CD14-positive monocyte (primary cell): ENCODE measurements around the gene MACO1. TPM values are rescaled to one million over a fixed set of nuclear protein-coding genes. Genes with fewer than 3 reads are reported as not detected.

Experiments
- DNase-seq, 3 donors: peaks; one replicate each; pipeline ENCODE4 v3.0.0-alpha.2; 2011 to 2022
- H2AFZ ChIP-seq: 2 replicates; pipeline ENCODE4 v1.6.0; 2012; ENCODE audit warnings: mild to moderate bottlenecking, low read depth, low read length, inconsistent platforms; ENCODE audit not compliant: insufficient read depth, poor library complexity, severe bottlenecking
- H3K27ac ChIP-seq, 2 donors: 1 replicate in 1 of 2; 2 replicates in 1 of 2; pipeline ENCODE4 v1.5.1; 2012 to 2013; ENCODE audit warnings: low read length in 2 of 2, control low read depth in 1 of 2, inconsistent platforms in 1 of 2, low read depth in 1 of 2, mild to moderate bottlenecking in 1 of 2
- H3K27me3 ChIP-seq, 2 donors: one replicate each; pipeline versions ENCODE4 v1.6.0 to v1.6.1; 2011 to 2013; ENCODE audit warnings: low read length in 2 of 2; ENCODE audit not compliant: control insufficient read depth in 2 of 2, insufficient read depth in 2 of 2
- H3K36me3 ChIP-seq, 2 donors: replicated peaks in 1 of 2; 1 replicate in 1 of 2; 2 replicates in 1 of 2; pipeline versions ENCODE4 v1.5.1 to v1.6.1; 2012 to 2013; ENCODE audit warnings: low read length in 2 of 2, control low read depth in 1 of 2, inconsistent platforms in 1 of 2, mild to moderate bottlenecking in 1 of 2; ENCODE audit not compliant: insufficient read depth in 2 of 2, control insufficient read depth in 1 of 2
- H3K4me1 ChIP-seq, 2 donors: 1 replicate in 1 of 2; 2 replicates in 1 of 2; pipeline versions ENCODE4 v1.5.1 to v1.6.1; 2012 to 2013; ENCODE audit warnings: low read length in 2 of 2, control low read depth in 1 of 2, inconsistent platforms in 1 of 2, mild to moderate bottlenecking in 1 of 2, moderate library complexity in 1 of 2; ENCODE audit not compliant: insufficient read depth in 2 of 2, control insufficient read depth in 1 of 2
- H3K4me2 ChIP-seq: replicated peaks from 2 replicates; pipeline ENCODE3; 2012; ENCODE audit warnings: low read length, moderate library complexity, mild to moderate bottlenecking; ENCODE audit not compliant: poor library complexity, severe bottlenecking; ENCODE audit errors: extremely low read depth
- H3K4me3 ChIP-seq, 3 experiments: fragments of 200-600 bp in 1 of 3; sonication (generic) in 1 of 3; replicated peaks in 1 of 3; 1 replicate in 2 of 3; 2 replicates in 1 of 3; pipeline ENCODE4 v1.5.1; 2011 to 2013; ENCODE audit warnings: low read length in 3 of 3, mild to moderate bottlenecking in 3 of 3, control low read depth in 2 of 3, low read depth in 2 of 3, inconsistent platforms in 1 of 3, moderate library complexity in 1 of 3
- H3K79me2 ChIP-seq: 2 replicates; pipeline ENCODE4 v1.6.0; 2012; ENCODE audit warnings: mild to moderate bottlenecking, control low read depth, inconsistent platforms, low read length, moderate library complexity; ENCODE audit not compliant: insufficient read depth
- H3K9ac ChIP-seq: 2 replicates; pipeline ENCODE4 v1.6.0; 2017; ENCODE audit warnings: low read length, mild to moderate bottlenecking; ENCODE audit not compliant: insufficient read depth, poor library complexity, severe bottlenecking
- H3K9me3 ChIP-seq, 2 donors: replicated peaks in 1 of 2; 1 replicate in 1 of 2; 2 replicates in 1 of 2; pipeline versions ENCODE4 v1.5.1 to v1.6.1; 2012 to 2013; ENCODE audit warnings: low read length in 2 of 2, control low read depth in 1 of 2; ENCODE audit not compliant: control insufficient read depth in 1 of 2, insufficient read depth in 1 of 2
- H4K20me1 ChIP-seq: 2 replicates; pipeline ENCODE4 v1.6.0; 2012; ENCODE audit warnings: mild to moderate bottlenecking, low read length, control low read depth, moderate library complexity; ENCODE audit not compliant: insufficient read depth
- H3K27ac Mint-ChIP-seq, 7 donors: one replicate each; pipeline ENCODE4 v1.8.0; 2020; ENCODE audit warnings: mild to moderate bottlenecking in 7 of 7, mixed read lengths in 7 of 7, moderate library complexity in 6 of 7, inconsistent platforms in 2 of 7
- H3K27me3 Mint-ChIP-seq, 3 donors: one replicate each; pipeline ENCODE4 v1.8.0; 2021 to 2022; ENCODE audit warnings: low read depth in 3 of 3, mild to moderate bottlenecking in 3 of 3, mixed read lengths in 3 of 3, moderate library complexity in 3 of 3, inconsistent platforms in 1 of 3
- H3K36me3 Mint-ChIP-seq, 2 donors: one replicate each; pipeline ENCODE4 v1.8.0; 2020; ENCODE audit warnings: mixed read lengths in 2 of 2, inconsistent platforms in 1 of 2, mild to moderate bottlenecking in 1 of 2
- H3K4me1 Mint-ChIP-seq: one replicate; pipeline ENCODE4 v1.8.0; 2020; ENCODE audit warnings: mild to moderate bottlenecking, mixed read lengths
- H3K4me3 Mint-ChIP-seq, 2 donors: one replicate each; pipeline ENCODE4 v1.8.0; 2020; ENCODE audit warnings: mild to moderate bottlenecking in 2 of 2, mixed read lengths in 2 of 2, moderate library complexity in 1 of 2
- H3K9me3 Mint-ChIP-seq, 7 donors: one replicate each; pipeline ENCODE4 v1.8.0; 2020 to 2022; ENCODE audit warnings: mixed read lengths in 7 of 7, mild to moderate bottlenecking in 6 of 7, moderate library complexity in 6 of 7, inconsistent platforms in 2 of 7
- CTCF ChIP-seq: fragments of 200-600 bp; IDR thresholded peaks from one replicate; pipeline ENCODE4 v1.8.0; 2022; ENCODE audit warnings: antibody characterized with exemption, mild to moderate bottlenecking
- WGBS: methylation state at CpG from one replicate; pipeline ENCODE4 v1.1.5; 2013; ENCODE audit warnings: missing lambda C conversion rate; ENCODE audit not compliant: insufficient coverage; 5-methylcytosine and 5-hydroxymethylcytosine counted together
- intact Hi-C, 2 donors: fragments of 100-400 bp; cut with micrococcal nuclease; formaldehyde crosslinking; loops; one replicate each; pipeline versions ENCODE4 v1.15.0 to v1.15.1; 2023
- polyA plus RNA-seq, 3 donors: library from polyadenylated mRNA; depleted of rRNA in 1 of 3; unstranded in 2 of 3; stranded (reverse) in 1 of 3; fragments of 300-500 nt in 2 of 3; fragments of >200 nt in 1 of 3; fragmentation: Illumina TruSeq in 2 of 3; gene quantifications; 1 replicate in 2 of 3; 2 replicates in 1 of 3; pipeline ENCODE4 v1.2.3, GENCODE V29; 2012 to 2021

MACO1 gene
- polyA plus RNA-seq, 3 donors, result 2.6 to 4.1 (median 3.9) TPM

DNA sequence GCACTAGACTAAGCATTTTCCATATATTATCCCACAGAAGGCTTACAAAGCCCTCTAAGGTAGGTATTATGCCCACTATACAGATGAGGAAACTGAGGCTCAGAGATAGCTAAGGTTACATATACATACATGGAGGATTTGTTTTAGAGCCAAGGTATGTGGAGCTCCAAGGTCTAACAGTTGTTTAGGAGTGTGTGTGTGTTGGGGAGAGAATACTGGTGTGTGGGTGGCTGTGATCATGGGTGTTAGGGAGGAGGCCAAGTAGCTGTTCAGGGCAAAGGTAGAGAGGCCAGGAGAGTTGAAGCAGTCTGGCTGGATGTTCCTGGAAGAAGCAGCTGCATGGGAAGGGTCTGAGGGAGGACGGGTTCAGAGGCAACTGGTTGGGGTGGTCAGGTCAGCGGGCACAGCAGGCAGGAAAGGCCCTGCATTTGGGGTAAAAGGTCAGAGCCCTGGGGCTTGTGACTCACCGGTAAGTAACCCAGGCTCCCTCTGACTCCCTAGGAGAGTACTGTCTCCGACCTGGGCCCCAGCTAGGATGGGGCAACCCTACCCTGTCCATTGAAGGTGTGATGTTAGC, 107.6 kb downstream of the MACO1 start:
- Histone ChIP-seq H3K4me3 (no peak overlapping the region), H3K9ac (no peak overlapping the region), H3K27me3 (no peaks in the 10 kb centered on the region), H3K36me3 (no peaks in the 10 kb centered on the region), H2AFZ (no peak overlapping the region), H3K4me2 (no peak overlapping the region), H3K4me1 (peaks cover 9 to 10% of the 10 kb centered on the region in 2 donors), H3K79me2 (no peaks in the 10 kb centered on the region), H3K27ac (no peak overlapping the region), H4K20me1 (no peaks in the 10 kb centered on the region), H3K9me3 (no peaks in the 10 kb centered on the region)
- peaks cover 2 to 8% (median 2%) of the 10 kb centered on the region in 3 donors for H3K27me3 Mint-ChIP-seq
- no peak overlapping the region for H3K27ac Mint-ChIP-seq
- TF ChIP-seq CTCF, result no peak
- WGBS, result 94% methylated on average over 4 of the region's 4 CpGs
- DNase-seq, result no peak
- intact Hi-C loops, result no loop called here
- no peaks in the 10 kb centered on the region for H3K36me3 Mint-ChIP-seq
- peaks cover 0 to 1% (median 0%) of the 10 kb centered on the region in 7 donors for H3K9me3 Mint-ChIP-seq
- H3K4me3 Mint-ChIP-seq, result no peak overlapping the region
- H3K4me1 Mint-ChIP-seq, result peaks cover 12% of the 10 kb centered on the region

DNA sequence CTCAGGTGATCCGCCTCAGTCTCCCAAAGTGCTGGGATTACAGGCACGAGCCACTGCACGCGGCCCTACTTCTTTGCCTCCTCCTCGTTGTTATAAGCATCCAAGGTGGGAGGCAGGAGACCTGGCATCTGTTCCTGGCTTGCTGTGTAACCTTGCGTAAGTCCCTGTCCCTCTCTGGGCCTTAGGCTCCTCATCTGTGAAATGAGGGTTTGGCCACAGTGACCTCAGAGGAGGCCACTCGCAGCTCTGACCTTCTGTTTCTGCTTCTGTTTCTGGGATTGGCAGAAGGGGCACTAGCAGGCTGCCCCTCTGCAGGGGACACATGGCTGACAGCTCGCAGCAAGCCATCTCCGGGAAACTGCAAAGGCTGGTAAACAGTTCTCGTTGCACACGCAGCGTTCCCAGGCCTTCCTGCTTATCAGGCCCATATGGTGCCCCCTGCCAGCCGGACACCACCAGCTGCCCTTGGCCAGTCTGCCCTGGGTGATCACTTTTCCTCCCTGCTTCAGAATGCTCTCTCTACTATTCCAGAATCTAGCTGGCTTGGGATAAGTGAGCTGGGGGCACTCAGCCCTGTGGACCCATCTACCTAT, 110.1 kb downstream of the MACO1 start:
- H3K4me1 ChIP-seq, result peaks cover 22 to 31% of the 10 kb centered on the region in 2 donors
- peaks cover 0 to 2% (median 0%) of the 10 kb centered on the region in 7 donors for H3K9me3 Mint-ChIP-seq

More for the DNA sequence above, 110.1 kb downstream of the MACO1 start:
- Mint-ChIP-seq H3K27me3 (peaks cover 5 to 10% (median 7%) of the 10 kb centered on the region in 3 donors), H3K27ac (no peak overlapping the region), H3K4me3 (no peak overlapping the region), H3K4me1 (peaks cover 29% of the 10 kb centered on the region), H3K36me3 (no peaks in the 10 kb centered on the region)
- H2AFZ ChIP-seq, result no peak overlapping the region
- H3K9me3 ChIP-seq, result no peaks in the 10 kb centered on the region
- H3K4me2 ChIP-seq, result no peak overlapping the region
- DNase-seq, result no peak
- H3K36me3 ChIP-seq, result no peaks in the 10 kb centered on the region
- peaks cover 22% of the 10 kb centered on the region for H3K79me2 ChIP-seq
- intact Hi-C loops, result loop anchor here in 1 of 2 donors (10.0 kb wide), 1 partner anchor 74 kb away; the partner anchor contains the start of gene MAN1C1
- H3K9ac ChIP-seq, result no peak overlapping the region
- H4K20me1 ChIP-seq, result peaks cover 9% of the 10 kb centered on the region
- no peaks in the 10 kb centered on the region for H3K27me3 ChIP-seq
- H3K27ac ChIP-seq, result no peak overlapping the region
- 96% methylated on average over 12 of the region's 13 CpGs for WGBS
- no peak for TF ChIP-seq CTCF
- no peak overlapping the region for H3K4me3 ChIP-seq
